Activated T-helper 2 cell treated with anti-CD3 and anti-CD28 coated beads, Interferon-gamma antibody, Interleukin-2, Interleukin-4, amounts not matched to agents 10 μg/mL and 5 μg/mL and 100 μg/mL, durations not matched to agents 14 hours and 24 hours and 36 hours (primary cell): ENCODE measurements around the gene DENND5B. TPM values are rescaled to one million over a fixed set of nuclear protein-coding genes. Genes with fewer than 3 reads are reported as not detected.
A peak's percentile ranks its signal among the peaks of the same experiment; 100 is the strongest.

Experiments used
- DNase-seq: peaks from one replicate; pipeline ENCODE4 v3.0.0; 2021; ENCODE audit warnings: low spot score
- H3K27ac Mint-ChIP-seq: one replicate; pipeline ENCODE4 v1.8.0; 2021; ENCODE audit warnings: mixed read lengths
- H3K27me3 Mint-ChIP-seq: one replicate; pipeline ENCODE4 v1.8.0; 2021; ENCODE audit warnings: low read depth, mixed read lengths
- H3K36me3 Mint-ChIP-seq: one replicate; pipeline ENCODE4 v1.8.0; 2021; ENCODE audit warnings: low read depth, mixed read lengths
- H3K4me1 Mint-ChIP-seq: one replicate; pipeline ENCODE4 v1.8.0; 2021; ENCODE audit warnings: low read depth, mixed read lengths
- H3K4me3 Mint-ChIP-seq: one replicate; pipeline ENCODE4 v1.8.0; 2021; ENCODE audit warnings: low read depth, mild to moderate bottlenecking, moderate library complexity, mixed read lengths
- H3K9me3 Mint-ChIP-seq: one replicate; pipeline ENCODE4 v1.8.0; 2021; ENCODE audit warnings: mixed read lengths
- intact Hi-C: fragments of 100-400 bp; cut with micrococcal nuclease; formaldehyde crosslinking; loops from one replicate; pipeline ENCODE4 v1.15.1; 2023
- total RNA-seq: library from RNA; stranded (reverse); gene quantifications from 2 replicates; pipeline ENCODE4 v1.2.3, GENCODE V29; 2022

Gene DENND5B
- total RNA-seq = 0.51 and 1.2 TPM in 2 replicates

DNA sequence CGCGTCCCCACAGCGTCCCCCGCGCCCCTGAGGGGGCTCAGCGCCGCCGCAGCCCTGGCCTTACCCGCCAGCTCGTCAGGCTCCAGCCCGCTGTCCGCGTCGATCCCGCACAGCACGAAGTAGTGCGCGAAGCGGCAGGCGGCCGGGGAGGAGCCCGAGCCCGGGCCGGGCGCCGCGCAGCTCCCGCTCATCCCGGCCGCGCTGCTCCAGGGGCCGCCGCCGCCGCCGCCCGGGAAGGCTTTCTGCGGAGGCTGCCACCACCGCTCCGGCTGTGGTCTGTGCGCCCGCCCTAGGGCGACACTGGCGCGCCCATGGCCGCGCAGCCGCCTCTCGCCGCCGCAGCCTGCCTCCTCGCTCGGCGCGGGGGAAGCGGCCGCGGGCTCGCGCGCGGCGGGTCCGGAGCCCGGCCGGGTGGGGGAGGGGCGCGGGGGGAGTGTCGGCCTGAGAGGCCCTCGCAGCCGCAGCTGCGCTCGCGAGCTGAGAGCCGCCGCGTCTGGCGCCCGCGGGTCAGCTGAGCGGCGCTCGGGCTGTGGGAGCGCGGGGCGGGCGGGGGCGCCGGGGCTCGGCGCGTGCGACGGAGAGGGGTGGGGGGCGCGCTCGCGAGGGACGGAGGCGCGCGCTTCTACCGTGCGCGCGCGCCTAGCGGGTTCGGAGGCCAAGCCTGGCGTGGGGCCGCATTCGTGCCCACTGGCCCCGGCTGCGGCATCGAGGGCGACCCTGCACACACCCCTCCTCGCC is at the start of gene DENND5B:
DENND5B (minus strand) TSS at position 495 of the 738 bp plus-strand sequence; CDS start at position 191, 304 bp downstream.
- no peaks in the 10 kb centered on the region for H3K9me3 Mint-ChIP-seq
- peaks cover 47% of the 10 kb centered on the region for H3K27me3 Mint-ChIP-seq
- no peak within 1 kb of the TSS for H3K27ac Mint-ChIP-seq
- H3K36me3 Mint-ChIP-seq = peaks cover 2% of the 10 kb centered on the region
- intact Hi-C loops = no loop called here
- peak; percentile 10 for DNase-seq
- peaks cover 10% of the 10 kb centered on the region for H3K4me1 Mint-ChIP-seq
- peak within 1 kb of the TSS; percentile 81 for H3K4me3 Mint-ChIP-seq

DNA sequence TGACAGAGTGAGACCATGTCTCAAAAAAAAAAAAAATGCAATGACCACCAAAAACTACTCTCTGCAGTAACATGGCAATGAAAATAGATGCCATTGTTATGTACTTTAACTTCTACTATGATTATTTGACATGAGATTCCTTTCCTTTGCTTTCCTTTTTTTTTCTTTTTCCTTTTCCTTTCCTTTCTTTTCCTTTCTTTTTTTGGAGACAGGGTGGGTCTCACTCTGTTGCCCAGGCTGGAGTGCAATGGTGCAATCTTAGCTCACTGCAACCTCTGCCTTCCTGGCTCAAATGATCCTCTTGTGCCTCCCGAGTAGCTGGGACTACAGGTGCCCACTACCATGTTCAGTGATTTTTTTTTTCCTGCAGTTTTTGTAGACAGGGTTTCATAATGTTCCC is 43.7 kb upstream of the DENND5B start:
- Mint-ChIP-seq H3K4me1 (no peaks in the 10 kb centered on the region), H3K36me3 (no peaks in the 10 kb centered on the region), H3K9me3 (no peaks in the 10 kb centered on the region), H3K27ac (no peak overlapping the region), H3K27me3 (no peaks in the 10 kb centered on the region), H3K4me3 (no peak overlapping the region)
- no peak for DNase-seq
- intact Hi-C loops = loop anchor here (5.0 kb wide), 1 partner anchor 382 kb away; no protein-coding TSS in a partner anchor

DNA sequence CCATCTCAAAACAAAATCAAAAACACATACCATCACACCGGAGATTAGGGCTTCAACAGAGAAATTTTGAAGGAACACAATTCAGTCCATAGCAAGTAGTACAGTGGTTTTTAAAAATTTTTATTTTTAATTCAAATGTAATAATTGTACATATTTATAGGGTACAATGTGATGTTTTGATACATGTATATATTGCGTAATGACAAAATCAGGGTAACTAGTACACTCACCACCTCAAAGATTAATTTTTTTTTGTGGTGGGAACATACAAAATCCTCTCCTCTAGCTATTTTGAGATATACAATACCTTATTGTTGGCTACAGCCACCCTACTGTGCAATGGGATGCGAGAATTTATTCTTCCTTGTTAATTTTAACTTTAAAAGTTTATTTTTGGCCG is 42.5 kb upstream of the DENND5B start:
- no peak for DNase-seq
- Mint-ChIP-seq H3K27ac (no peak overlapping the region), H3K4me1 (no peaks in the 10 kb centered on the region), H3K36me3 (no peaks in the 10 kb centered on the region), H3K9me3 (no peaks in the 10 kb centered on the region), H3K4me3 (no peak overlapping the region), H3K27me3 (no peaks in the 10 kb centered on the region)
- intact Hi-C loops = no loop called here

DNA sequence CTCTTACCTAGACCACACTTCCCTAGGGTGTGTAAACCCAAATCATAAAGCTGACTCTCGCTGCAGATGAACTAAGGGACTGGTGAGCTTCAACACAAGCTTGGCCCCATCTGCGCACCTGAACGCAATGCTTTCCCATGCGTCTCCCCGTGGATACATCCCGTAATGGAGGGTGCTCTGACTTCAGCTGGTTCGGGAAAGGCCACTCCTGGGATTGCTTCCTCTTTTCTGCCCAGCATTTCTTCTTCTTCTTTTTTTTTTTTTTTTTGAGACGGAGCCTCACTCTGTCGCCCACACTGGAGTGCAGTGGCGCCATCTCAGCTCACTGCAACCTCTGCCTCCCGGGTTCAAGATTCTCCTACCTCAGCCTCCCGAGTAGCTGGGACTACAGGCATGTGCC is 40.9 kb upstream of the DENND5B start:
- no peak overlapping the region for H3K27ac Mint-ChIP-seq
- H3K4me3 Mint-ChIP-seq = no peak overlapping the region
- no peaks in the 10 kb centered on the region for H3K27me3 Mint-ChIP-seq
- no peaks in the 10 kb centered on the region for H3K36me3 Mint-ChIP-seq
- no peaks in the 10 kb centered on the region for H3K9me3 Mint-ChIP-seq
- intact Hi-C loops = no loop called here
- no peak for DNase-seq
- no peaks in the 10 kb centered on the region for H3K4me1 Mint-ChIP-seq

DNA sequence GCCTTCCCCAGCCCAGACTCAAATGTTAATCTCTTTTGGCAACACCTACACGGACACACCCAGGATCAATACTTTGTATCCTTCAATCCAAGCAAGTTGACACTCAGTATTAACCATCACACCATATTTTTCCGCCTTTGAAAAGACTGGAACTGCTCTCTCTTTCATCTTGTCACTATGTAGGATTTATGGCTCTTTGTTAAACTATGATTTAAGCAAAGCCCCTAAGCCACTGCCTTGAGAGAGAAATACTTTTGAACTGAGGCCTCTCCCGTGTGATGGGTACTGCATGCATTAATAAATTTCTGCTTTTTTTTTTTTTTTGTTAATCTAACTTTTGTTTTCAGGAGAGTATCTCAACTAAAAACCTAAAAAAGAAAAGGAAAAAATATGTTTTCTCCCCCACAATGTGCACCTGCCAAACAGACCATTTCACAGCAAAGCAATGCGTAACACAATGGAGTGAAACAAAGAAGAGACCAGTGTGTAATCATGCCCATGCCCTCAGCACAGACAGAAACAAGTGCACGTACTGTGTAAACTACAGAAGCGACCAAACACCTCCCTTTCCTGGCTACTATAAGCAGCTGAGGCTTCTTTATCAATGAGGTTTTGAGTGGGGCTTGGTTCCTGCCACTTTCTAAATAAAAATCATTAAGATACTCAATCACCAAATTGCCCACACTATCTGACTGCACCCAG is 40.2 kb upstream of the DENND5B start:
- Mint-ChIP-seq H3K9me3 (no peaks in the 10 kb centered on the region), H3K4me1 (no peaks in the 10 kb centered on the region)
- intact Hi-C loops = no loop called here

DNA sequence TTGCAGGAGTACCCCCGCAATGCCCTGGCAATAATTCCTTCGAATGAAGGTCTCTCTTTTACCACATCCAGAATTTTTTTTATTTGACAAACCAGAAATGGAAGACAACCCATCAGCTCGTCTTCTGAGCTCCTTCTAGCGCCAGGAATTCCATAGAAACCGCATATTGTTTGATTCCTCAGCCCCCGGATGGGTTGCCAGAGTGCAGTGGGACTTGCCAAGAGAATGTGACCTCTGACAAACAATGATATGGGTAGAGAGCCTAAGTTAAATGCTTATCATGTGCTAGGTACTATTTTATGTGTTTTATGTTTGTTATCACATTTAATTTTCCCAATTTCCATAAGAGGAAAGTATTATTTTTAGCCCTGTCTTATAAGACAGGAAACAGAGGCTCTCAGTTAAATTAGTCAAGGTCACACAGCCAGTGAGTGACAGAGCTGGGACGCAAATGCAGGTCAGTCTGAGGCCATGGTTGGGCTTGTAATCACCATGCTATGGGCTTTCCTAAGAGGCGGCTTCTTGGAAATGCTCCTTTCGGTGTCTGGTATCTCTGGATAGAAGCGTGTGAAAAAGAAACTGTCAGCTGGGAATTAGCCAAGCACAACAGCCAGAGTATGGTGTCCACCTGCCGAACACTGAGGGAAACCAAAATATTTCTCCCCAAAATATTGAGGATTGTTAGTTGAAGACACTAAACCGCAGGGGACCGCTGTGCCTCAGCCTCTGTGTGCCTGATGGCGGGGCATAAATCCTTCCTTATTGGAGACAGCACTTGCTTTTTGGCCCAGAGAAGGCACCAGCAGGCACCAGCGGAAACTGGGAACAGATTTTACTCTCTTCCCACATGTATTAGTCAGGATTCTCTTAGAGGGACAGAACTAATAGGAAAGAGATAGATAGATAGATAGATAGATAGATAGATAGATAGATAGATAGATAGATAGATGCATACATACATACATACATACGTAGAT is 39.1 kb upstream of the DENND5B start:
- intact Hi-C loops = no loop called here
- H3K4me1 Mint-ChIP-seq = no peaks in the 10 kb centered on the region
- DNase-seq = no peak
- no peak overlapping the region for H3K4me3 Mint-ChIP-seq
- no peaks in the 10 kb centered on the region for H3K36me3 Mint-ChIP-seq
- H3K27ac Mint-ChIP-seq = no peak overlapping the region
- H3K9me3 Mint-ChIP-seq = no peaks in the 10 kb centered on the region
- H3K27me3 Mint-ChIP-seq = no peaks in the 10 kb centered on the region

More for the DNA sequence above, 40.2 kb upstream of the DENND5B start:
- H3K36me3 Mint-ChIP-seq = no peaks in the 10 kb centered on the region
- no peak overlapping the region for H3K27ac Mint-ChIP-seq
- no peak for DNase-seq
- no peaks in the 10 kb centered on the region for H3K27me3 Mint-ChIP-seq
- no peak overlapping the region for H3K4me3 Mint-ChIP-seq

DNA sequence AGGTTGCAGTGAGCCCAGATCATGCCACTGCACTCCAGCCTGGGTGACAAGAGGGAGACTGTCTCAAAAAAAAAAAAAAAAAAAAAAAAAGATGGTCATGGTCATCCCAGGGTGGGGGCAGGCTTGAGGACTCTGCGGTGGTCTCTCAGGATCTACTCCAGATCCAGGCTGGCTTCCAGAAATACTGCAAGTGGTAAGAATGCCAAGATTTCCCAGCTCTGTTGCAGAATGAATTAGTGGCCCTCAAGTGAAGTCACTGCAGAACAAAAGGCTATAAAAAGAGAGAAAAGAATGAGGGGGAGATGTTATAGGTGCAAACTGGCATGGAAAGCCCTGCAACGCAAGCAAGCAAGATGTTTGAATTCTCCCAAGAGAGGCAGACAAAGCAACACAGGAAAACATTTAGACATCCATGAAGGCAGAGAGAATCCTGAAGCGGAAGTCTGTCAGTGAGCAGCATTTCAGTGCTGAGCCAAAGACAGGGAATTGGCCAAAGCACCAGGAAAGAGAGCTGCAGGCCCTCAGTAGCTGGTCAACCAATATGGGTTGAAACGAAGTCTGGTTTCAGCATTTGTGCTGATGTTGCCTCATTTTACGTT is 36.6 kb upstream of the DENND5B start:
- H3K36me3 Mint-ChIP-seq = no peaks in the 10 kb centered on the region
- DNase-seq = no peak
- intact Hi-C loops = no loop called here
- no peaks in the 10 kb centered on the region for H3K9me3 Mint-ChIP-seq
- H3K4me3 Mint-ChIP-seq = no peak overlapping the region
- H3K4me1 Mint-ChIP-seq = no peaks in the 10 kb centered on the region
- H3K27me3 Mint-ChIP-seq = no peaks in the 10 kb centered on the region
- no peak overlapping the region for H3K27ac Mint-ChIP-seq

DNA sequence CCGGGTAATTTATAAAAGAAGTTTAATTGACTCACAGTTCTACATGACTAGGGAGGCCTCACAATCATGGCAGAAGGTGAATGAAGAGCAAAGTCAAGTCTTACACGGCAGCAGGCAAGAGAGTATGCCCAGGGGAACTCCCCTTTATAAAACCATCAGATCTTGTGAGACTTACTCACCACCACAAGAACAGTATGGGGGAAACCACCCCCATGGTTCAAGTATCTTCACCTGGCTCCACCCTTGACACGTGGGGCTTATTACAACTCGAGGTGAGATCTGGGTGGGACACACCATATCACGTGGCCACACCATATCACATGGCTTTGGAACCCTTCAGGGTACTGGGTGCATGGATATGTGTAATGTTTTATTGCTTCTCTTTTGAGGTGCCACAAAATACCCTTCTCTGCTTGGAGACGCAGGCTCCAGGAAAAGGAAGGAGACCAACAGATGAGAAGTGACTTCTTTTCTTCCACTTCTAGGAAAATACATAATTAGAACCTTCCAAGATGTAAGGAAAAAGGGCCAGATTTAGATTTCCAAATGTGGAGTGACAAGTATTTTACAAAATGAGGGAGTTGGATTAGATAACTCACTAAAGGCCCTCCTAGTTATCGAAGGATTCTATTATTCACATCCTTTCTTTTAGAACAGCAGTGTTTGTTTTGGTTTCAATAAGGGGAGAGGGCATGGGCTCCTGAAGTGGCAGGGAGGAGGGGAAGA is 35.5 kb upstream of the DENND5B start:
- no peak for DNase-seq
- Mint-ChIP-seq H3K4me3 (no peak overlapping the region), H3K36me3 (no peaks in the 10 kb centered on the region), H3K9me3 (no peaks in the 10 kb centered on the region), H3K27me3 (no peaks in the 10 kb centered on the region), H3K4me1 (no peaks in the 10 kb centered on the region), H3K27ac (no peak overlapping the region)
- intact Hi-C loops = no loop called here

DNA sequence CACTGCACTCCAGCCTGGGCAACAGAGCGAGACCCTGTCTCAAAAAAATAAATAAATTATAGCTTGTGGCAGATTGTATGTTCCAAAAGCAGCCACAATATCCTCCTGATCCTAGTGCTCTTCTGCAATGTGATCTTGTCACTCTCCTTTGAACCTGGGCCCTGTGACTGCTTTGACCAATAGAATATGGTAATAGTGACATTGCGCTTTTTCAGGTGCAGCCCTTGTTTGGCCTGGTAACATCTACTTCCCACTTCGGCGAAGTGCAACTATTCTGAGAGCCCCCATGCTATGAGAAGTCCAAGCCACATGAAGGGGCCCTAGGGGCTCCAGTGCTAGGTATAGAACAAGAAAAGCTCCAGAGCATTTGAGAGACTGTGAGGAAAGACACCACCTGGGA is 31.1 kb upstream of the DENND5B start:
- Mint-ChIP-seq H3K4me1 (peaks cover 3% of the 10 kb centered on the region), H3K4me3 (no peak overlapping the region), H3K9me3 (no peaks in the 10 kb centered on the region), H3K27me3 (peaks cover 1% of the 10 kb centered on the region), H3K27ac (no peak overlapping the region), H3K36me3 (no peaks in the 10 kb centered on the region)
- intact Hi-C loops = no loop called here
- DNase-seq = no peak

DNA sequence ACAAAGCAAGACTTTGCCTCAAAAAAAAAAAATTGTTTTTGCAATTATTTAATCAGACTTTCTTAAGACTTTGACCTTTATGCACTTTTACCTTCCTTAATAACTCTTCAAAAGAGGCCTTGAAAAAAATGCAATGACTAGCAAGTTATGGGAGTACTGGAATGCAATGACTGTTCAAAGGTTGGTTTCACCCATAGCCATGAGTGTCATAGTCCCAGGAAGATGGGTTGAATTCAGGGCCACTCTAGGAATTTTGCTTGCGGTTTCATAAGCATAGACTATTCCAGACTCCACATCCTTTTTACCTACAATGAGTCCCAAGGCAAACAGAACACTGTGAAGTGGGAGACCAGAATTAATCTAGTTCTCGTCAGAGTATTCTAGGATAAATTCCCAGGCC is 29.4 kb upstream of the DENND5B start:
- peaks cover 3% of the 10 kb centered on the region for H3K4me1 Mint-ChIP-seq
- H3K36me3 Mint-ChIP-seq = no peaks in the 10 kb centered on the region
- H3K9me3 Mint-ChIP-seq = no peaks in the 10 kb centered on the region
- peaks cover 1% of the 10 kb centered on the region for H3K27me3 Mint-ChIP-seq
- no peak overlapping the region for H3K27ac Mint-ChIP-seq
- intact Hi-C loops = no loop called here
- no peak overlapping the region for H3K4me3 Mint-ChIP-seq
- DNase-seq = no peak

DNA sequence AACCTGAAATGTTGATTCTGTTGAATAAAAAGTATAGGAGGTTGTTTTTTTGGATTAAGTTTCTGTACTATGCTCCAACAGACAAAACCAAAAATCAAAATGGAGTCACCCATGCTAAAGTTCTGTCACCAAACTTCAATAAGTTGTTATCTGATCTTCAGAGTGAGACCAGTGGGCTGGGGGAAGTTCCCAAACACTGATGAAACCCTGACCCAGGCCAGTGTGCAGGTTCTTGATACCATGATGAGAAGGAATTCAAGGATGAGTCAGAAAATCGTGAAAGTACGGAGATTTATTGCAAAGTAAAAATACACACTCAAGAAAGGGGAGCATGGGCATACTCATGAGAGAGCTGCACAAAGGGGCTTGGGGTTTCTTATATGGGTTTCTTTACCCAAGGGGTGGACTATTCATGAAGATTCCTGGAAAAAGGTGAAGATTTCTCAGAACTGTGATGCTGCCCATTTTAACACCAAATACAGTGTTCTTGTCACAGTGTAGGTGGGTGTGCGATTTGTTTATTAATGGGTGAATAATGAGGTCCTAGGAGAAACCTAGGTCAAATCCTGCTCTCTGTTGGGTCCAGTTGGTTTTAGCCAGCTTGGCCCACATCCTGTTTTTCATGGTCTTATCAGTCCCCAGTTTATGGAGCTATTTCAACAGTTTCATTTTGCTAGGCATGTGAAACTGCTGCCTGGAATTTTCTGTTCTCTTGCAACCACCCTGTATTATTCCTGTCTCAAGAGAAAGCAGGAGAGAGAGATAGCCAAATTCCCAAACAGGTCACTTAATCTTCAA is 27.5 kb upstream of the DENND5B start:
- Mint-ChIP-seq H3K27ac (no peak overlapping the region), H3K9me3 (no peaks in the 10 kb centered on the region), H3K27me3 (peaks cover 1% of the 10 kb centered on the region), H3K4me3 (no peak overlapping the region), H3K4me1 (peaks cover 3% of the 10 kb centered on the region), H3K36me3 (no peaks in the 10 kb centered on the region)
- intact Hi-C loops = no loop called here
- DNase-seq = no peak
